Measurements from ENCODE around the gene MBD3.
"Not testable (repeated sequence)": the region's sequence is repeated elsewhere in the genome, so short reads cannot be mapped to it uniquely, and the experiment has no call there.

Gene MBD3

DNA sequence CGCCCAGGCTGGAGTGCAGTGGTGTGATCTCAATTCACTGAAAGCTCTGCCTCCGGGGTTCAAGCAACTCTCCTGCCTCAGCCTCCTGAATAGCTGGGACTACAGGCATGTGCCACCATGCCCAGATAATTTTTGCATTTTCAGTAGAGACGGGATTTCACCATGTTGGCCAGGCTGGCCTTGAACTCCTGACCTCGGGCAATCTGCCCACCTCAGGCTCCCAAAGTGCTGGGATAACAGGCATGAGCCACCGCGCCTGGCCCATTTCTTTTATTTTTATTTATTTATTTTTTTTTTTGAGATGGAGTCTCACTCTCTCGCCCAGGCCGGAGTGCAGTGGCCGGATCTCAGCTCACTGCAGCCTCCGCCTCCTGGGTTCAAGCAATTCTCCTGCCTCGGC lies 52.9 kb downstream of the MBD3 start:
- not testable (repeated sequence) for DNase-seq (ENCODE audit: low read depth in 2 of 2)

DNA sequence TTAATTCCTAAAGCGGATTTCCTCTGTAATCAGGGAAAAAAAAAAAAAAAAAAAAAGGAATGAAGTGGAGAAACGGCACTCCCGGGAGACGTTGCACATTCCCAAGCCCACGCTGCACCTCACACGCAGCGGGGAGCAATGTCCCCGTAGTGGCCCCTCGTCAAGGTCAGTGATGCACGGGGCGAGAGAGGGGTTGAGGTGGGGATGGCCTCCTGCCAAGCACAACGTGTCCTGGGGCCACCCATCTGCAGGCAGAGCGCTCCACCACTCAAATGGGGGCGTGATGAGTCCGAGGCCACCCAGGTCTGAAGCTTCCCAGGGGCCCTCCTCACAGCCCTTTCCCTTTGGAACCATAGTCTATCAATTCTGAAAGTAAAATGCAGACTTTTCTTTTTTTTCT lies 53.7 kb downstream of the MBD3 start:
- DNase-seq (ENCODE audit: low read depth in 2 of 2): no peak

DNA sequence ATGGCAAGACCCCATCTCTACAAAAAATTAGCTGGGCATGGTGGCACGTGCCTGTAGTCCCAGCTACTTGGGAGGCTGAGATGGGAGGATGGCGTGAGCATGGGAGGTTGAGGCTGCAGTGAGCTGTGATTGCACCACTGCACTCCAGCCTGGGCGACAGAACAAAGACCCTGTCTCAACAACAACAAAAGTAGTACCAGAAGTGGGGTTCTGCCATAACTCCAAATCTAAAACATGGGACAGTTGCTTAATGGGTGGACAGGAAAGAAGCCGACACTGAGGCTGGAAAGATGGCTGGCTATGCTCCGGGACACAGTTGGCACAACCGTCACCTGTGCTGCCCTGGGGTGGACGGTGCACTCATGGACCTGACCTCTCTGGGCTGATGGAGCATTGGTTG lies 57.0 kb downstream of the MBD3 start:
- DNase-seq (ENCODE audit: low read depth in 2 of 2): not testable (repeated sequence)

DNA sequence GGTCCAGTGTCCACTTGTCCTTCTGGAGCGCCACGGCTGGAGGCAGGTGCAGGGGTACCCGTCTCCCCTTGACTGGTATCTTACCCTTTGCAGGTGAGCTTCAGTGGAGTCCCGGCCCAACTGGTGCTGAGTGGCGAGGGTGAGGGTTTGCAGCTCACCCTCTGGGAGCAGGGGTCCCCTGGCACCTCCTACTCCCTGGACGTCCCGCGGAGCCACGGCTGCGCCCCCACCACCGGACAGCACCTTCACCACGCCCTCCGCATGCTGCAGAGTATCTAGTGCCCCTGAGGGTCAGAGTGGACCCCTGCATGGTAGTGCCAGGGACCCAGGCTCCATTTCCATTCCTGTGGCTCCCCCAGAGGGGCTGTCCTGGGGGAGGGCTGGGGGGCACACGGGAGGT lies 57.7 kb downstream of the MBD3 start:
- DNase-seq (ENCODE audit: low read depth in 2 of 2): no peak

DNA sequence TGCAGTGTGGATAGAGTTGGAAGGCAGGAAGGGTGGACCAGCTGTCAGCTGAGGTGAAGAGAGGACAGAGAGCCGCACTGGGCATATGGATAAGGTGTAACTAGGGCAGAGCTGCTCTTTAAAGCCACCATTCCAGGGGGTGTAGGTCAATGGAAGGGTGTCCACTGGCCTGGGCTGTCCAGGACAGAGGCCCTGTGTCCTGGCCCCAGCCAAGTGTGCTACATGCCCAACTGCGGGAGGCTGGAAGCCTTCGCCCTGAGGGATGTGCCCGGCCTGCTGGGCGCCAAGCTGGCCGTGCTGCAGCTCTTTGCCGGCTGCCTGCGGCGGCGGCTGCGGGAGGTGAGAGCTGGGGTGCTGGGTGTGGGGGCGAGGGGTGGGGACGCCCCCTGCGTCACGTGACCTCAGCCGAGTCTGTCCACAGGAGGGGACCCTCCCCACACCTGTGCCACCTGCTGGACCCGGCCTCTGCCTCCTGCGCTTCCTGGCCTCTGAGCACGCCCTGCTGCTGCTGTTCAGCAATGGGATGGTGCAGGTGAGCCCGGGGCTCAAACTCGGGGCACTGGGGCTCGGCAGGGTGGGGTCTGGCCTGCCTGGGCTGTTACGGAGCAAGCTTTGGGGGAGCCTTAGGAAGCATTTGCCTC lies 59.0 kb downstream of the MBD3 start:
- no peak for DNase-seq (ENCODE audit: low read depth in 2 of 2)

DNA sequence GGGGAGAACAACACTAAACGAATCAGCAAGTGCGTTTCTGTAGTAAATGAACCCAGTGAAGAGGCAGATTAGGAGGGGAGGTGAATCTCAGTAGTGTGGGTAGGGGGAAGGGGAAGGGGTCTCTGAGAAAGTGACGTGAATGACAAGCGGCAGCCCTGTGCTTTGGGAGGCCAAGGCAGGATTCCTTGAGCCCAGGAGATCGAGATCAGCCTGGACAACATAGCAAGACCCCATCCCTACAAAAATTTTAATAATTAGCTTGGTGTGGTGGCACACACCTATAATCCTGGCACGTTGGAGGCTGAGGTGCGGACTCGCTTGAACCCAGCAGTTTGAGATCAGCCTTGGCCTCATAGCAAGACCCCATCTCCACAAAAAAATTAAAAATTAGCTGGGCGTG lies 60.7 kb downstream of the MBD3 start:
- DNase-seq (ENCODE audit: low read depth in 2 of 2): no peak

DNA sequence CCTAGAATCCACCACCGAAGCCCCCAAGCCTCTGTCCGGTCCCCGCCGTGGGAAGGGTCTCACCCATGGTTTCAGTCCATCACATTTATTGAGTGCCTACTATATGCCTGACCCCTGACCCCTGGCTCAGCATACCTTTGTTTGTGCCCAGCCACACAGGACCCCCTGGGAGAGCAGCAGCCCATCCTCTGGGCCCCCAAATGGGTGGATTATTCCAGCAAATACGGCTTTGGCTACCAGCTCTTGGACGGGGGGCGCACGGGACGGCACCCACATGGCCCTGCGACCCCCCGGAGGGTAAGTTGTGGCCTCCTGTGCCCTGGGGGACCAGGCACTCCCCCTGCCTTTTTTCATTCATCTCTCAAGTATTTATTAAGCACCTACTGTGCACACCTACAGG lies 61.1 kb downstream of the MBD3 start:
- no peak for DNase-seq (ENCODE audit: low read depth in 2 of 2)

DNA sequence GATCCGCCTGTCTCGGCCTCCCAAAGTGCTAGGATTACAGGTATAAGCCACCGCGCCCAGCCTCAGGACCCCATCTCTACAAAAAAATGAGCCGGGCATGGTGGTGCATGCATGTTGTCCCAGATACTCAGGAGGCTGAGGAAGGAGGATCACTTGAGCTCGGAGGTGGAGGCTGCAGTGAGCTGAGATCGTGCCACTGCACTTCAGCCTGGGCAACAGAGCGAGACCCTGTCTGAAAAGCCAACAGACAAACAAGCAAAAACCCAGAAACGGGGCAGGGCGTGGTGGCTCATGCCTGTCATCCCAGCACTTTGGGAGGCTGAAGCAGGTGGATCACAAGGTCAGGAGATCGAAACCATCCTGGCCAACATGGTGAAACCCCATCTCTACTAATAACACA lies 61.8 kb downstream of the MBD3 start:
- not testable (repeated sequence) for DNase-seq (ENCODE audit: low read depth in 2 of 2)

DNA sequence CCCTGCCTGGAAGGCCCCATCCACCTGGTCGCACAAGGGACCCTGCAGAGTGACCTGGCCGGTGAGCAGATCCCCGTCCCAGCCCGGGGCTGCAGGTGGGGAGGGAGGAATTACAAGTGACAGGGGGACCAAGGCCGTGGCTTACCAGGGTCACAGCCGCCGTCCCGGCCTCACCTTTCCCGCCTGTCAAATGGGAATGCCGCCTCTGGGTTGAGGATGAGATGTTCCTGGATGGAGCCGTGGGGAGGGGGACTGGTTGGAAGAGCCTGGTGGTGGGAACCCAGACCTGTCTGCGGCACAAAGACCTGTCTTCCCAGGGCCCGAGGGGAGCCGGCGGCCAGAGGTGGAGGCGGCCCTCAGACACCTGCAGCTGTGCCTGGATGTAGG lies 63.2 kb downstream of the MBD3 start:
- no peak for DNase-seq (ENCODE audit: low read depth in 2 of 2)

DNA sequence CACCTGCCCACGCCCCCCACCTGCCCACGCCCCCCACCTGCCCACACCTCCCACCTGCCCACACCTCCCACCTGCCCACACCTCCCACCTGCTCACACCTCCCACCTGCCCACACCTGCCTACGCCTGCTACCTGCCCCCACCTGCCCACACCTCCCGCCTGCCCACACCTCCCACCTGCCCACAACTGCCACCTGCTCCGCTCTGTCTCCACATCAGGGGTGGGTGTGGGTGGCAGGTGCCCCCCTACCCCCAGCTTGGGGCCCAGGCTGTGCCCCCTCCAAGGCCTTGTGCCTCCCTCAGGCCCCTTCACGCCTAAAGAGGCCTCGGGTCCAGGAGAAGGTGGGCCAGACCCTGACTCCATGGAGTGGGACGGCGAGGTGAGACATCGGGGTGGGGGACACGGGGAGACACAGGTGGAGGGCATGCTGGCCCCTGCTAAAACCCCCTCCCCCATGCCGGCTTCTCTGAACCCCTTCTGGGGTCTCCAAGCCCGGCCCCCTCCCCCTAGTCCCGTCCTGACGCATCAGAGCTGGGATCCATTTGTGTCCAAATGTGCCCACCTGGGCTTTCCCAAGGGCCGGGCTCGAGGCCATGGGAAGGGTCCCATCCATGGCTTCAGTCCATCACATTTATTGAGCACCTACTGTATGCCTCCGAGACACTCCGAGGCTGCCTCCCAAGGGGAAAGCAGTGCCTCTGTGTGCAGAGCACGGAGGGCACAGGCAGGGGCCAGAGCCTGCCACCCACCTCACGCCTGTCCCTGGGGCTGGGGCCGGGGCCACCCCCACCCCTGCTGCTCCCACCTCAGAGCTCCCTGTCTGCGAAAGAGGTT lies 63.9 kb downstream of the MBD3 start:
- no peak for DNase-seq (ENCODE audit: low read depth in 2 of 2)

DNA sequence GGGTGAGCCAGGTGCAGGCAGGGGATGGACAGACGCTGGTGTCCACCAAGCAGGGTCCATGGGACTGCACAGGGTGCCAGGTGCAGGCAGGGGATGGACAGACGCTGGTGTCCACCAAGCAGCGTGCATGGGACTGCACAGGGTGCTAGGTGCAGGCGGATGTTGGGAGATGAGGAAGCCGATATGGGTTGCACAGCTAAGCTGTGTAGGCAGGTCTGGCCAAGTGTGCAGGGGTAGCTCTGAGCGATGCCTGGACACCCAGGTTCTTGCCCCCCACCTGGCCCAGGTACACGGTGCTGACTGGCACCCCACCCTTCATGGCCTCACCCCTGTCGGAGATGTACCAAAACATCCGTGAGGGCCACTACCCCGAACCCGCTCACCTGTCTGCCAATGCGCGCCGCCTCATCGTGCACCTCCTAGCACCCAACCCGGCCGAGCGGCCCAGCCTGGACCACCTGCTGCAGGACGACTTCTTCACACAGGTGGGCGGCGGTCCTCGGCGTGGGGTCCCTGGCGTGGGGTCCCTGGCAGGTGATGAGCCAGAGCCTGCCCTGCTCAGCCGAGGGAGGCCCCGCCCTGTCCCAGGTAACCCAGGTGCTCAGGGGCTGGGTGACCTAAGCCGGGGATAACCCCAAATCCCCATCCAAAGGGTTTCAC lies 64.9 kb downstream of the MBD3 start:
- no peak for DNase-seq (ENCODE audit: low read depth in 2 of 2)

DNA sequence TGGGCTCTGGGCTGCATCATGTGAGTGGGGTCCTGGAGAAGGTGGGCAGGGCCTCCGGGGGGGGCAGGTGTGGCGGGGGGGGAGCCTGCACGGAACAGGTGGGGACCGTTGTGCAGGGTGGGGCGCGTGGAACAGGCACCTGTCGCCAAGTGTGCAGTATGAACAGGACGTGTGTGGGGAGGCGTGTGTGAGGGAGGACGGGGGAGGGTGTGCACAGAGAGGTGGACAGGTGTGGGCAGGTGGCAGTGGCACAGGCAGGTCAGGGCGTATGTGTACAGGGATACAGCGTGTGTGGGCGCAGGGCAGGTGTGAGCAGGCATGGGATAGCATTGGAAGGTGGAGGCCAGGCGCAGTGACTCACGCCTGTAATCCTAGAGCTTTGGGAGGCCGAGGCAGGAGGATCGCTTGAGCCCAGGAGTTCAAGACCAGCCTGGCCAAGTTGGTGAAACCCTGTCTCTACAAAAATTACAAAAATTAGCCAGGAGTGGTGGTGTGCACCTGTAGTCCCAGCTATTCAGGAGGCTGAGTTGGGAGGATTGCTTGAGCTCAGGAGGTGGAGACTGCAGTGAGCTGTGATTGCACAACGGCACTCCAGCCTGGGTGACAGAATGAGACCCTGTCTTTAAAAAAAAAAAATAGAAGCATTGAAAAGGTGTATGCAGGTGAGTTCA lies 65.6 kb downstream of the MBD3 start:
- DNase-seq (ENCODE audit: low read depth in 2 of 2): no peak

DNA sequence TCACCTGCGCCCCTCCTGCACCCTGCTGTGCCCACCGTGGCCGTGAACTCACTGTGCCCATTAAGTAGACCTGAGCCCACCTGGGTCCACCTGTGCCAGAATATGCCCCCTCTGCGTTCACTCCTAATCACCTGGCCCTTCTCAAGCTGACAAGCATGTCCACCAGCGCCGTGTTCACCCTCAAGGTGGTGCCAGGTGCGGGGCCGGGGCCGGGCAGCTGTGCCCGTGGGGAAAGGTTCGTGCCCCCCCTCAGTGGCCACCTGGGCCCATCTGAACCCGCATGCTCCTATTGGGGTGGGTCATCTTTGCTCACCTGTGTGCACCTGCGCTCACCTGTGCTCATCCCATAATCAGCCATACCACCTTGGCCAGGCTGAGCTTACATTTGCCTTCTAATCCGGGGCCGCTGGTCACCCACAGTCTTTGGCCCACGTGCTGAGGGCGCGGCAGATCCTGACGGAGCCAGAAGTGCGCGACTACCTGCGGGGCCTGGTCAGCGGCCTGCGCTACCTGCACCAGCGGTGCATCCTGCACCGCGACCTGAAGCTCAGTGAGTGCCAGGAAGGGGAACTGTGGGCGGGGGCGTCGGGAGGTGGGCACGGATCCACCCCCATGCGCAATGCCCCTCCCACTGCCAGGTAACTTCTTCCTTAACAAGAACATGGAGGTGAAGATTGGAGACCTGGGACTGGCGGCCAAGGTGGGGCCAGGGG lies 66.4 kb downstream of the MBD3 start:
- no peak for DNase-seq (ENCODE audit: low read depth in 2 of 2)

DNA sequence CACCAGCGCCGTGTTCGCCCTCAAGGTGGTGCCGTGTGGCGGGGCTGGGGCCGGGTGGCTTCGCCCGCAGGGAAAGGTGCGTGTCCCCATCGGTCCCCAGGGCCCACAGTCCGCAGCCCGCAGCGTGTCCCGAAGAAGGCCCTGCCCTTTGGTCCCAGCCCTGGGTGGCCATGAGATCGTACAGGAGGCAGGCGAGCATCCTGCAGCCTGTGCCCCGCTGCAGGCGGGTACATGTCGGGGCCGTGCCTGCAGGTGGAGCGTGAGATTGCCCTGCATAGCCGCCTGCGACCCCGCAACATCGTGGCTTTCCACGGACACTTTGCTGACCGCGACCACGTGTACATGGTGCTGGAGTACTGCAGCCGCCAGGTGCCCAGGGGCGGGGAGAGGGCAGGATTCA lies 67.3 kb downstream of the MBD3 start:
- no peak for DNase-seq (ENCODE audit: low read depth in 2 of 2)

DNA sequence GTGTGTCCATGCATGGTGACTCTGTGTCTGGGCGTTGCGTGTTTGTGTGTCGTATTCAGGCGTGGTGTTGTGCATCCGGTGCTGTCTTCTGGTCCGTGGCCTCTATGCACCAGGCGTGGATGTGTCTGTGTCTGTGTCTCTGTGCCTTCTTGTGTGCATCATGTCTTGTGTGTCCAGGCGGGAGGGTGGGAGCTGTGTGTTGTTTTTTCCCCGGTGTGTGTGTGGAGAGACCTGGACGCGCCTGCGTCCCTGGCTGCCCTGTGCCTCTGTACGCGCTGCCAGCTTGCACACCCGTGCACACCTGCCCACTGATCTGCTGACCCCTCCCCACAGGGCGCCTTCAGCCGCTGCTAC lies 67.7 kb downstream of the MBD3 start:
- no peak for DNase-seq (ENCODE audit: low read depth in 2 of 2)

DNA sequence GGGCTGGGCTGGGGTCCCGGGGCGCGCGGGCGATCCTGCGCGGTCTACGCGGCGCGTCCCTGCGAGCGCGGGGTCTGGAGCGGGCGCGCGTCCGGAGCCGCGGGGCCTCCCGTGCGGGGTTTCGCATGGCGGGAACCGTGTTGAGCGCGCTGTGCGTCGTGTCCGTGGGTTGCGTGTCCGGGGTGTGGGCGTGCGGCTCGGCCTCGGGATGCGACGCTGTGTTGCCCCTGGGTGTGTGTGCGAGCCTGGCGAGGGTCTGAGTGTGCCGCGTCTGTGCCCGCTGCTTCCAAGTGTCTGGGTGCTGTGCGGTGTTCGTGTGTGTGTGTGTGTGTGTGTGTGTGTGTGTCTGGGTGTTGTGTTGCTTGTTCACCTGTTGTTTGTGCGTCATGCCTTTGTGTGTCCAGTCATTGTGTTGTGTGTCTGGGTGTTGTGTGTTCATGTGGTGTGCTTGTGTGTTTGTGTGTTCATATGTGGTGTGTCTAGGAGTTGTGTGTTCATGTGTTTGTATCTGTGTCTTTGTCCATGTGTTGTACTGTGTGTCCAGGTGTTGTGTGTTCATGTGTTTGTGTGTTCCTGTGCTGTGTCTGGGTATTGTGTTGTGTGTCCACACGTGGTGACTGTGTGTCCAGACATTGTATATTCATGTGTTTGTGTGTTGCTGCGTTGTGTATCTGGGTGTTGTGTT lies 68.2 kb downstream of the MBD3 start:
- DNase-seq (ENCODE audit: low read depth in 2 of 2): no peak

Measured in fibroblast of skin of left biceps (primary cell).